K562 (cell line): ENCODE measurements around the gene NAXE. TPM values are rescaled to one million over a fixed set of nuclear protein-coding genes. Genes with fewer than 3 reads are reported as not detected.

Experiments
- CHD2 ChIP-seq: IDR thresholded peaks from 2 replicates; pipeline ENCODE4 v1.6.1; 2011; ENCODE audit warnings: low read depth, low read length
- E4F1 ChIP-seq: fragments of 250-450 bp; sonication (Bioruptor Pico); IDR thresholded peaks from 2 replicates; pipeline ENCODE4 v1.5.0; 2021; ENCODE audit warnings: mild to moderate bottlenecking, borderline replicate concordance
- EWSR1 ChIP-seq: fragments of 450-650 bp; IDR thresholded peaks from 2 replicates; pipeline ENCODE4 v1.6.1; 2018; ENCODE audit warnings: borderline replicate concordance, mild to moderate bottlenecking, low read depth, moderate library complexity; ENCODE audit not compliant: partially characterized antibody
- FOSL1 ChIP-seq: fragments of 200-800 bp; sonication (Bioruptor generic); conservative IDR thresholded peaks from 2 replicates; pipeline ENCODE4 v1.6.1; 2016; ENCODE audit warnings: missing genetic modification characterization, missing compliant biosample characterization
- FOXP1 ChIP-seq: sonication (generic); formaldehyde crosslinking; IDR thresholded peaks from 2 replicates; pipeline ENCODE4 v1.8.0; 2022; ENCODE audit warnings: mild to moderate bottlenecking, missing genetic modification reagents
- KDM2B ChIP-seq: fragments of 250-450 bp; sonication (Bioruptor Pico); IDR thresholded peaks from 2 replicates; pipeline ENCODE4 v1.8.0; 2021; ENCODE audit warnings: mild to moderate bottlenecking, moderate library complexity
- KDM5B ChIP-seq: fragments of 200-600 bp; sonication (generic); IDR thresholded peaks from 2 replicates; pipeline ENCODE4 v1.6.1; 2012; ENCODE audit warnings: low read depth, mild to moderate bottlenecking, moderate library complexity, low read length, control low read depth, inconsistent platforms; ENCODE audit not compliant: insufficient replicate concordance
- L3MBTL2 ChIP-seq: fragments of 450-650 bp; IDR thresholded peaks from 2 replicates; pipeline ENCODE4 v1.6.1; 2016; ENCODE audit warnings: mild to moderate bottlenecking, moderate library complexity
- PYGO2 ChIP-seq: fragments of 450-650 bp; IDR thresholded peaks from 2 replicates; pipeline ENCODE4 v1.6.1; 2016; ENCODE audit warnings: mild to moderate bottlenecking, missing genetic modification characterization, moderate library complexity, missing compliant biosample characterization
- RBM34 ChIP-seq: fragments of 200-400 bp; formaldehyde crosslinking; IDR thresholded peaks from 2 replicates; pipeline ENCODE4 v1.6.1; 2018; ENCODE audit warnings: low read length, borderline replicate concordance; ENCODE audit not compliant: insufficient read depth
- RBM39 ChIP-seq: fragments of 200-400 bp; formaldehyde crosslinking; optimal IDR thresholded peaks from 2 replicates; pipeline ENCODE3; 2018; ENCODE audit warnings: low read depth, low read length
- RCOR1 ChIP-seq, 2 experiments: IDR thresholded peaks; 2 replicates each; pipeline ENCODE4 v1.6.1; 2012; ENCODE audit warnings: low read depth in 2 of 2, low read length in 2 of 2, borderline replicate concordance in 1 of 2, improper control_type of control experiment in 1 of 2
- SREBF2 ChIP-seq: sonication (generic); formaldehyde crosslinking; IDR thresholded peaks from 2 replicates; pipeline ENCODE4 v1.4.0; 2020; ENCODE audit warnings: mild to moderate bottlenecking, missing genetic modification reagents
- ZBTB12 ChIP-seq: fragments of 250-450 bp; sonication (Bioruptor Pico); IDR thresholded peaks from 2 replicates; pipeline ENCODE4 v1.4.0; 2020
- ZNF57 ChIP-seq: fragments of 450-650 bp; formaldehyde crosslinking; IDR thresholded peaks from 2 replicates; pipeline ENCODE4 v1.4.0; 2020; ENCODE audit warnings: mild to moderate bottlenecking, moderate library complexity
- ZNF584 ChIP-seq: fragments of 200-800 bp; sonication (Bioruptor generic); IDR thresholded peaks from 2 replicates; pipeline ENCODE4 v1.6.1; 2016; ENCODE audit warnings: low read depth, mild to moderate bottlenecking, missing genetic modification characterization, missing compliant biosample characterization
- polyA plus RNA-seq, 8 experiments: library from polyadenylated mRNA; depleted of rRNA in 4 of 8; stranded (reverse) in 5 of 8; unstranded in 3 of 8; fragments of >200 nt; fragmentation: Nextera tagmentation in 2 of 8; fragmentation: Illumina TruSeq in 1 of 8; extraction: Ambion mirVana in 2 of 8; extraction: Trizol in 1 of 8; gene quantifications; 2 replicates each; pipeline versions ENCODE4 v1.2.1 to v1.2.3, GENCODE V29; 2011 to 2014; ENCODE audit warnings: inconsistent platforms in 1 of 8, missing spikeins in 1 of 8
- total RNA-seq, 7 experiments: library from RNA; depleted of rRNA in 6 of 7; stranded (reverse); fragments of >200 nt in 6 of 7; fragmentation: Illumina TruSeq in 2 of 7; extraction: Trizol in 2 of 7; gene quantifications; 2 replicates each; pipeline versions ENCODE4 v1.2.1 to v1.2.3, GENCODE V29; 2011 to 2021; ENCODE audit warnings: low replicate concordance in 1 of 7
- TF ChIP-seq, protein P1 (sequence below): fragments of 450-650 bp; IDR thresholded peaks from 2 replicates; pipeline ENCODE4 v1.6.1; 2016; ENCODE audit warnings: low read depth, mild to moderate bottlenecking, moderate library complexity
- TF ChIP-seq, protein P2 (sequence below): fragments of 450-650 bp; IDR thresholded peaks from 2 replicates; pipeline ENCODE4 v1.6.1; 2016; ENCODE audit warnings: antibody characterized with exemption
- TF ChIP-seq, protein P3 (sequence below), 3 experiments: IDR thresholded peaks in 2 of 3; conservative IDR thresholded peaks in 1 of 3; 2 replicates each; pipeline ENCODE4 v1.5.1; 2011 to 2012; ENCODE audit warnings: low read length in 3 of 3, mild to moderate bottlenecking in 3 of 3, control low read depth in 2 of 3, improper control_type of control experiment in 1 of 3, inconsistent platforms in 1 of 3, low read depth in 1 of 3, mixed read lengths in 1 of 3, moderate library complexity in 1 of 3; ENCODE audit not compliant: insufficient read depth in 2 of 3
- TF ChIP-seq, protein P4 (sequence below): fragments of 250-450 bp; sonication (Bioruptor Pico); IDR thresholded peaks from 2 replicates; pipeline ENCODE4 v1.5.0; 2020; ENCODE audit warnings: mild to moderate bottlenecking

NAXE gene
- total and polyA plus RNA-seq, 9 of the 15 experiments (the other 6 are each of a cell fraction or from before 2014, with no cell fraction given), result 27.3 to 137 (median 90.0) TPM

GRCh38 chr1:156572663-156573018 is 18.9 kb upstream of the NAXE start (continued):
- TF ChIP-seq ZBTB12 (CRISPR knock-in tag), result no peak; the same call in 1 of the 2 replicates
- TF ChIP-seq FOXP1 (CRISPR knock-in tag), result 0 out of 2 replicates have a peak, but pooled peaks have one; percentile 61
- no peak for TF ChIP-seq RBM34
- no peak for TF ChIP-seq KDM2B (CRISPR knock-in tag)
- no peak for TF ChIP-seq RCOR1 (IDR thresholded peaks at IDR 0.05; ENCODE audit: borderline replicate concordance in 1 of 2, low read depth in 2 of 2, low read length in 2 of 2)
- no peak for TF ChIP-seq FOSL1 (tag)
- TF ChIP-seq CHD2, result no peak
- TF ChIP-seq EWSR1, result no peak
- TF ChIP-seq, protein P1, sequence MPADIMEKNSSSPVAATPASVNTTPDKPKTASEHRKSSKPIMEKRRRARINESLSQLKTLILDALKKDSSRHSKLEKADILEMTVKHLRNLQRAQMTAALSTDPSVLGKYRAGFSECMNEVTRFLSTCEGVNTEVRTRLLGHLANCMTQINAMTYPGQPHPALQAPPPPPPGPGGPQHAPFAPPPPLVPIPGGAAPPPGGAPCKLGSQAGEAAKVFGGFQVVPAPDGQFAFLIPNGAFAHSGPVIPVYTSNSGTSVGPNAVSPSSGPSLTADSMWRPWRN, result no peak
- TF ChIP-seq KDM5B, result no peak
- TF ChIP-seq ZNF584, result no peak
- no peak for TF ChIP-seq RBM39
- TF ChIP-seq, protein P2, sequence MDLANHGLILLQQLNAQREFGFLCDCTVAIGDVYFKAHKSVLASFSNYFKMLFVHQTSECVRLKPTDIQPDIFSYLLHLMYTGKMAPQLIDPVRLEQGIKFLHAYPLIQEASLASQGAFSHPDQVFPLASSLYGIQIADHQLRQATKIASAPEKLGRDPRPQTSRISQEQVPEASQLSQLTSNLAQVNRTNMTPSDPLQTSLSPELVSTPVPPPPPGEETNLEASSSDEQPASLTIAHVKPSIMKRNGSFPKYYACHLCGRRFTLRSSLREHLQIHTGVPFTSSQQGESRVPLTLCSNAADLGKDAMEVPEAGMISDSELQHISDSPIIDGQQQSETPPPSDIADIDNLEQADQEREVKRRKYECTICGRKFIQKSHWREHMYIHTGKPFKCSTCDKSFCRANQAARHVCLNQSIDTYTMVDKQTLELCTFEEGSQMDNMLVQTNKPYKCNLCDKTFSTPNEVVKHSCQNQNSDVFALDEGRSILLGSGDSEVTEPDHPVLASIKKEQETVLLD, result no peak
- TF ChIP-seq, protein P3, sequence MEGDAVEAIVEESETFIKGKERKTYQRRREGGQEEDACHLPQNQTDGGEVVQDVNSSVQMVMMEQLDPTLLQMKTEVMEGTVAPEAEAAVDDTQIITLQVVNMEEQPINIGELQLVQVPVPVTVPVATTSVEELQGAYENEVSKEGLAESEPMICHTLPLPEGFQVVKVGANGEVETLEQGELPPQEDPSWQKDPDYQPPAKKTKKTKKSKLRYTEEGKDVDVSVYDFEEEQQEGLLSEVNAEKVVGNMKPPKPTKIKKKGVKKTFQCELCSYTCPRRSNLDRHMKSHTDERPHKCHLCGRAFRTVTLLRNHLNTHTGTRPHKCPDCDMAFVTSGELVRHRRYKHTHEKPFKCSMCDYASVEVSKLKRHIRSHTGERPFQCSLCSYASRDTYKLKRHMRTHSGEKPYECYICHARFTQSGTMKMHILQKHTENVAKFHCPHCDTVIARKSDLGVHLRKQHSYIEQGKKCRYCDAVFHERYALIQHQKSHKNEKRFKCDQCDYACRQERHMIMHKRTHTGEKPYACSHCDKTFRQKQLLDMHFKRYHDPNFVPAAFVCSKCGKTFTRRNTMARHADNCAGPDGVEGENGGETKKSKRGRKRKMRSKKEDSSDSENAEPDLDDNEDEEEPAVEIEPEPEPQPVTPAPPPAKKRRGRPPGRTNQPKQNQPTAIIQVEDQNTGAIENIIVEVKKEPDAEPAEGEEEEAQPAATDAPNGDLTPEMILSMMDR (IDR thresholded peaks at IDR 0.05 in 2 of 3, conservative IDR thresholded peaks at IDR 0.05 in 1 of 3; ENCODE audit: insufficient read depth in 2 of 3, low read depth in 1 of 3, low read length in 3 of 3), result no peak
- TF ChIP-seq L3MBTL2, result no peak
- TF ChIP-seq ZNF57 (CRISPR knock-in tag), result no peak
- no peak for TF ChIP-seq E4F1
- no peak for TF ChIP-seq SREBF2 (CRISPR knock-in tag)
- TF ChIP-seq PYGO2 (tag), result no peak
- TF ChIP-seq, protein P4, sequence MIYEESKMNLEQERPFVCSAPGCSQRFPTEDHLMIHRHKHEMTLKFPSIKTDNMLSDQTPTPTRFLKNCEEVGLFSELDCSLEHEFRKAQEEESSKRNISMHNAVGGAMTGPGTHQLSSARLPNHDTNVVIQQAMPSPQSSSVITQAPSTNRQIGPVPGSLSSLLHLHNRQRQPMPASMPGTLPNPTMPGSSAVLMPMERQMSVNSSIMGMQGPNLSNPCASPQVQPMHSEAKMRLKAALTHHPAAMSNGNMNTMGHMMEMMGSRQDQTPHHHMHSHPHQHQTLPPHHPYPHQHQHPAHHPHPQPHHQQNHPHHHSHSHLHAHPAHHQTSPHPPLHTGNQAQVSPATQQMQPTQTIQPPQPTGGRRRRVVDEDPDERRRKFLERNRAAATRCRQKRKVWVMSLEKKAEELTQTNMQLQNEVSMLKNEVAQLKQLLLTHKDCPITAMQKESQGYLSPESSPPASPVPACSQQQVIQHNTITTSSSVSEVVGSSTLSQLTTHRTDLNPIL (CRISPR knock-in tag), result no peak
